ENCODE results near the gene PALMD. TPM values are rescaled to one million over a fixed set of nuclear protein-coding genes. Genes with fewer than 3 reads are reported as not detected.
A peak's percentile ranks its signal among the peaks of the same experiment; 100 is the strongest.

PALMD gene
- total RNA-seq, 1 donor from 2014 or later, result 34.4 TPM

DNA sequence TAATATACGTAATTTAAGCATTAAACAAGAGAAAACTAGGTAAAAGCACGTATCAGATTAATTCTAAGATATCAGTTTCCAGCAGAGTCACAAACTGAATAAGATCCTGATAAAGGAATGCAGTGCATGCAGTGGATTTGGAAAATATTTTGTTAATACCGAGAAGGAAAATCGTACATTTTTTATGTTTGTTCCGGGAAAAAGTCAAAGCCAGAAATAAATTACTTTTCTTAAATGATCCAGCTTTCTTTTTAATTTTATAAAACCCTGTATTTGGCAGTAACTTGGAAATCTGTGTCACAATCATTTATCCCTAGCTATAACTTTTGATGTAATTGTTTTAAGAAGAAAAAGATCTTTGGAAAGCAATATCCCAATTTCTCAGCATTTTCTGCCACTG, 955 bp downstream of the PALMD start:
- TF ChIP-seq, protein P1, sequence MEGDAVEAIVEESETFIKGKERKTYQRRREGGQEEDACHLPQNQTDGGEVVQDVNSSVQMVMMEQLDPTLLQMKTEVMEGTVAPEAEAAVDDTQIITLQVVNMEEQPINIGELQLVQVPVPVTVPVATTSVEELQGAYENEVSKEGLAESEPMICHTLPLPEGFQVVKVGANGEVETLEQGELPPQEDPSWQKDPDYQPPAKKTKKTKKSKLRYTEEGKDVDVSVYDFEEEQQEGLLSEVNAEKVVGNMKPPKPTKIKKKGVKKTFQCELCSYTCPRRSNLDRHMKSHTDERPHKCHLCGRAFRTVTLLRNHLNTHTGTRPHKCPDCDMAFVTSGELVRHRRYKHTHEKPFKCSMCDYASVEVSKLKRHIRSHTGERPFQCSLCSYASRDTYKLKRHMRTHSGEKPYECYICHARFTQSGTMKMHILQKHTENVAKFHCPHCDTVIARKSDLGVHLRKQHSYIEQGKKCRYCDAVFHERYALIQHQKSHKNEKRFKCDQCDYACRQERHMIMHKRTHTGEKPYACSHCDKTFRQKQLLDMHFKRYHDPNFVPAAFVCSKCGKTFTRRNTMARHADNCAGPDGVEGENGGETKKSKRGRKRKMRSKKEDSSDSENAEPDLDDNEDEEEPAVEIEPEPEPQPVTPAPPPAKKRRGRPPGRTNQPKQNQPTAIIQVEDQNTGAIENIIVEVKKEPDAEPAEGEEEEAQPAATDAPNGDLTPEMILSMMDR (IDR thresholded peaks at IDR 0.05), result no peak
- intact Hi-C loops (cut with DNase I), result no loop called here
- no peak for DNase-seq (ENCODE audit: low spot score in 2 of 2)
- Histone ChIP-seq H3K4me3 (peak overlapping the region; percentile 36 to 48), H3K27me3 (no peaks in the 10 kb centered on the region), H3K9me3 (no peaks in the 10 kb centered on the region), H3K27ac (peak overlapping the region in 1 of 2 donors; percentile 55), H3K4me1 (no peaks in the 10 kb centered on the region), H3K36me3 (no peaks in the 10 kb centered on the region)

DNA sequence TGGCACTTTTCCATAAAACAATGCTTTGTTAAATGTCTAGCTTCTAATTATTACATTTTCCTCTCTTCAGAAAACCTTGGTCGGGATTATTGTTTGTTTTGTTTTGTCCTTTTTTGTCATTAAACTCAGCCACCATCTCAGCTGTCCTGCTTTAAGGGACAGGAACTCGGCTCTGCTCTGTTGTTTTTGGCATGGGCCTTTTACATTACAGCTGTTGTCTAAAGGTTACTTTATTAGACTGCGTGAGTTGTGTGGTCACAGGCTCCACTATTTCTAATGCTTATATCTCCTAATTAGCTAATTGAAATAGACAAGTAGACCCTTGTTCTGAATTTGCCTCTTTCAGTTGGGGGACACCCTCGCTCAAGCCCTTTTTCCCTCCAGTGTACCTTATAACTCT, 1.6 kb downstream of the PALMD start:
- Histone ChIP-seq H3K4me1 (no peaks in the 10 kb centered on the region), H3K27me3 (no peaks in the 10 kb centered on the region), H3K9me3 (no peaks in the 10 kb centered on the region), H3K36me3 (no peaks in the 10 kb centered on the region), H3K27ac (peak overlapping the region in 1 of 2 donors; percentile 55), H3K4me3 (peak overlapping the region in 1 of 2 donors; percentile 36)
- intact Hi-C loops (cut with DNase I), result no loop called here
- TF ChIP-seq, protein P1 (IDR thresholded peaks at IDR 0.05), result no peak
- no peak for DNase-seq (ENCODE audit: low spot score in 2 of 2)

DNA sequence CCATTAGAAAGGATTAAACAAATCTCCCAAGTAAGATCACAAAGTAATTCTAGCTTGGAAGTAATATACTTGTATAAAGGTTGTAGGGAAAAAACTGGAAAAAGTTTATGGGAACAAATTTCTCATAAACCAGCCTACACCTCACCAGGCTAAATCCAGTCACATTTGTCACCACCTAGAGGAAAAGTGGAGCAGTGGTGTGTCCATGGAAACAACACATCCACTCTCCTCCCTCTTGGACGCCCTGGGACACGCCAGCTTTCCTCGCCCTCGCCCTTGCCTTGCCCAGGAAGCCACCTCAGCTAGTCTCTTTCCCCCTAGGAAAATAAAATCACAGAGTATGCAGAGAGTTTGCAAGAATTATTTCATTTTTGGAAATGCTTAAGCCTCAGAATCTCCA, 2.2 kb downstream of the PALMD start:
- Histone ChIP-seq H3K4me1 (no peaks in the 10 kb centered on the region), H3K36me3 (no peaks in the 10 kb centered on the region), H3K9me3 (no peaks in the 10 kb centered on the region), H3K27me3 (no peaks in the 10 kb centered on the region), H3K27ac (peak overlapping the region in 1 of 2 donors; percentile 55), H3K4me3 (peak overlapping the region in 1 of 2 donors; percentile 36)
- intact Hi-C loops (cut with DNase I), result no loop called here
- TF ChIP-seq, protein P1 (IDR thresholded peaks at IDR 0.05), result no peak
- no peak for DNase-seq (ENCODE audit: low spot score in 2 of 2)

DNA sequence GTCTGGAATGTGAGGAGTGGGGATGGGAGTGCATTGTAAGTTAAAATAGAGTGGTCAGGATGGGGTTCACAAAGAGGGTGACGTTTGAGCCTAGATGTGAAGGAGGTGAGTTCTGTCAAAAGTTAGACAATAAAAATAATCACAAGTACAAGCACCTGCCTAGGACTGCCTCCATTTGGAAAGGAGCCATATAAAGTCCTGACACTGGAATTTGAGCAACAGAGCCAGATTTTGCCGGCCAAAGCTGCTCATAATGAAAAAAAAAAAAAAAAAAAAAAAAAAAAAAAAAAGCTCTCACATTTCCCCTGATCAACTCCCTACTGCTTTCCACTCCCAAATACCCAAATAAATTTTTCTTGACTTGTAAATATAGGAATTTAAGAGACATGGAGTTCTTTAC, 4.1 kb downstream of the PALMD start:
- H3K4me1 ChIP-seq, result no peaks in the 10 kb centered on the region
- DNase-seq (ENCODE audit: low spot score in 2 of 2), result no peak
- no peak overlapping the region for H3K4me3 ChIP-seq
- TF ChIP-seq, protein P1 (IDR thresholded peaks at IDR 0.05), result no peak
- intact Hi-C loops (cut with DNase I), result no loop called here
- H3K36me3 ChIP-seq, result no peaks in the 10 kb centered on the region
- no peaks in the 10 kb centered on the region for H3K9me3 ChIP-seq
- H3K27ac ChIP-seq, result no peak overlapping the region
- H3K27me3 ChIP-seq, result no peaks in the 10 kb centered on the region

DNA sequence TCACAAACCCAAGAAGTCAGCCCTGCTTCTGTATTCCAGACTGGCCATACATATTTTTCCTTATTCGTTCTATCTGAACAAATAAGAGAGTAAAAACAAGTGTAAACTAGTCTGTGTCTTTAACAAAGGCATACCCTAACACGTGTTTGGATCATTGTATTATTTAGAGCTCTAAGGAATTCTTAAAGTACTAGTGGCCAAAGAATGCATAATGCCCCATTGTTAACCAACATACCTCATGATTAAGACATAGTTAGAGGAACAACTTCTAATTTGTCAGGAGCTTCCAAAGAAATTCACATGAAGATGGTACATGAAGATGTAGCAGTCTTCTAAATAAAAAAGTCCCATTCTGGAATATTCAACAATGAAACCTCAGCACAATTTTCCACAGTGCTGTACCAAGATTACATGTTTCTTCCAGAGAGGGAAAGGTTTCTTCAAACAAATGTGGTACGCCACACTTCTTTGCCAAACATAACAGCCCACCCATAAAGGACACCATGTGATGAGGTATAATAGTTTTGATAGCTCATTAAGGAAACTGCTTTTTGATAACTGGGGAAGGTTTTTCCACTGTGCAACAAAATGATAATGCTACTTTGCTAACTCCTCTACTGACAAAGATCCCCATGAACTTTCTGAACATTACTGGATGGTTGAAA, 5.0 kb downstream of the PALMD start:
- no peak for DNase-seq (ENCODE audit: low spot score in 2 of 2)
- H3K4me3 ChIP-seq, result no peak overlapping the region
- no peaks in the 10 kb centered on the region for H3K27me3 ChIP-seq
- no peak overlapping the region for H3K27ac ChIP-seq
- intact Hi-C loops (cut with DNase I), result no loop called here
- TF ChIP-seq, protein P1 (IDR thresholded peaks at IDR 0.05), result no peak
- no peaks in the 10 kb centered on the region for H3K9me3 ChIP-seq
- no peaks in the 10 kb centered on the region for H3K36me3 ChIP-seq
- no peaks in the 10 kb centered on the region for H3K4me1 ChIP-seq

DNA sequence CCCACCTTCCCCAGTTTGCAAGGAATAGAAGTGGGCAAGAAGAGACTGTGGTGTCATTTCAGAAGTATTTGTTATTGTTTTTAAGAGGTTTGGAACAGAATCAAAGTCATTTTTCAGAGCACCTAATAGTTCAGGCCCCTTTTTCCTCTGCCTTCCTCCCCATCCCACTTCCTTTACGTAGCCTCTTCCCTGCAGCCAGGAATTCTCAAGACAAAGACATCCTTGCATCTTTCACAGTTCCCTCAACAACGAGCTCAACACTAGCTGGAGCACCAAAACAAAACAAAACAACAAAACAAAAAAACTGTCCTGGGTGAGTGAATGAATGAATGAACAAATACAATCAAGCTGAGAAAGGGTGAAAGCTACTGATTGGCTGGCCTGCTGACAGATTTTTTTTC, 7.0 kb downstream of the PALMD start:
- H3K4me3 ChIP-seq, result no peak overlapping the region
- DNase-seq (ENCODE audit: low spot score in 2 of 2), result no peak
- no peaks in the 10 kb centered on the region for H3K36me3 ChIP-seq
- no peaks in the 10 kb centered on the region for H3K9me3 ChIP-seq
- intact Hi-C loops (cut with DNase I), result no loop called here
- no peak overlapping the region for H3K27ac ChIP-seq
- no peaks in the 10 kb centered on the region for H3K4me1 ChIP-seq
- TF ChIP-seq, protein P1 (IDR thresholded peaks at IDR 0.05), result no peak
- H3K27me3 ChIP-seq, result no peaks in the 10 kb centered on the region
